SK-MEL-5 (cell line): Measurements from ENCODE around the gene HNRNPA1. TPM values are rescaled to one million over a fixed set of nuclear protein-coding genes. Genes with fewer than 3 reads are reported as not detected.
"Not testable (repeated sequence)": the region's sequence is repeated elsewhere in the genome, so short reads cannot be mapped to it uniquely, and the experiment has no call there.

Experiments used
- DNase-seq: peaks from one replicate; pipeline ENCODE4 v3.0.0-alpha.2; 2016; ENCODE audit warnings: low read depth, low spot score
- in situ Hi-C: cut with HindIII; loops from 2 replicates; pipeline ENCODE4 v1.10.0; 2016; ENCODE audit warnings: low sequenced_read_pairs, high pct_unique_total_duplicates, low pct_unique_long_range_greater_than_20kb
- polyA plus RNA-seq, 2 experiments: library from polyadenylated mRNA; depleted of rRNA; stranded (reverse); fragments of >200 nt; gene quantifications; 2 replicates each; pipeline ENCODE4 v1.2.3, GENCODE V29; 2015
- total RNA-seq: library from RNA; depleted of rRNA; stranded (reverse); fragments of >200 nt; shearing (Covaris generic); gene quantifications from 2 replicates; pipeline ENCODE4 v1.2.3, GENCODE V29; 2014; rRNA removed

Gene HNRNPA1
- total RNA-seq: 223 and 288 TPM in 2 replicates
- polyA plus RNA-seq (2015; cell fraction: cytosol; rRNA removed): 684 and 714 TPM in 2 replicates
- 1,795 and 1,835 TPM in 2 replicates for polyA plus RNA-seq (2015; cell fraction: nucleus; rRNA removed)

GRCh38 chr12:54280468-54281260, at the start of gene HNRNPA1:
Gene HNRNPA1, plus strand, starts transcription at chr12:54280726. Its CDS starts 82 bp downstream, at chr12:54280808.
- peak; percentile 100 for DNase-seq
- in situ Hi-C loops: no loop called here

- DNase-seq, in situ Hi-C loops: not testable (repeated sequence)
Observed at GRCh38 chr12:54231269-54231668, 49.3 kb upstream of the HNRNPA1 start.

- in situ Hi-C loops: no loop called here
- DNase-seq: peak; percentile 53
Observed at GRCh38 chr12:54232790-54233189, 47.7 kb upstream of the HNRNPA1 start.

GRCh38 chr12:54238531-54238930, 42.0 kb upstream of the HNRNPA1 start:
- no peak for DNase-seq
- in situ Hi-C loops: no loop called here

GRCh38 chr12:54239620-54240019, 40.9 kb upstream of the HNRNPA1 start:
- in situ Hi-C loops: no loop called here
- no peak for DNase-seq

- in situ Hi-C loops: no loop called here
- DNase-seq: no peak
Observed at GRCh38 chr12:54240129-54240528, 40.4 kb upstream of the HNRNPA1 start.

GRCh38 chr12:54240971-54241588, 39.4 kb upstream of the HNRNPA1 start:
- in situ Hi-C loops: no loop called here
- no peak for DNase-seq

- no peak for DNase-seq
- in situ Hi-C loops: no loop called here
Observed at GRCh38 chr12:54246011-54246641, 34.4 kb upstream of the HNRNPA1 start.

GRCh38 chr12:54249489-54249888, 31.0 kb upstream of the HNRNPA1 start:
- DNase-seq: no peak
- in situ Hi-C loops: no loop called here

GRCh38 chr12:54251667-54252284, 28.8 kb upstream of the HNRNPA1 start:
- peak; percentile 70 for DNase-seq
- in situ Hi-C loops: no loop called here

- no peak for DNase-seq
- in situ Hi-C loops: no loop called here
Observed at GRCh38 chr12:54253240-54253639, 27.3 kb upstream of the HNRNPA1 start.

GRCh38 chr12:54257332-54257731, 23.2 kb upstream of the HNRNPA1 start:
- in situ Hi-C loops: no loop called here
- no peak for DNase-seq

GRCh38 chr12:54258201-54258681, 22.3 kb upstream of the HNRNPA1 start:
- in situ Hi-C loops: no loop called here

GRCh38 chr12:54259194-54260011, 21.1 kb upstream of the HNRNPA1 start:
- DNase-seq: peak; percentile 91
- in situ Hi-C loops: no loop called here

More at GRCh38 chr12:54258201-54258681, 22.3 kb upstream of the HNRNPA1 start:
- DNase-seq: peak; percentile 68

GRCh38 chr12:54261815-54262402, 18.6 kb upstream of the HNRNPA1 start:
- no peak for DNase-seq
- in situ Hi-C loops: no loop called here

GRCh38 chr12:54262403-54262925, 18.1 kb upstream of the HNRNPA1 start:
- in situ Hi-C loops: no loop called here
- no peak for DNase-seq
